ENCODE measurements around the gene NUCB1. TPM values are rescaled to one million over a fixed set of nuclear protein-coding genes. Genes with fewer than 3 reads are reported as not detected.
A peak's percentile ranks its signal among the peaks of the same experiment; 100 is the strongest.

Gene NUCB1
- total and polyA plus RNA-seq, 9 of the 15 experiments (the other 6 are each of a cell fraction or from before 2014, with no cell fraction given) = 3.1 to 153 (median 71.7) TPM

DNA sequence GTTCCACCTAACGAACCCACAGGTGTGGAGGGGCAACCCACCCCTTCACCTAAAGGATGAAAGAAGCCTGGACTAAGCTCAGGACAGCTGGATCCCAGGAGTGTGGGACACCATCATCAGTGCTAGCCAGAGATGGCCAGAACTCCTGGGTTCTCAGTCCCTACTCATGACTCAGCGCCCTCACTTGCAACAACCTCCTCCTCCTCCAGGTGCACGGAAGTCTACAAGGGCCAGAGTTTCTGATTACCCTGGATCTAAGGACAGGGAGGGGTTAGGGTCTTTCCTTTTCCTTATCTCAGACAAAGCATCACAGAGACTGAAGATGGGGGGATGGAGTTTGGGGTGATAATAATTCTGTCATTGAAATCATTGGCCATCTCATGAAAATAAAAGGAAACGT is 9.6 kb upstream of the NUCB1 start (continued):
- no peak for TF ChIP-seq RREB1 (CRISPR knock-in tag; IDR thresholded peaks at IDR 0.05)
- peak; percentile 53; the same call in 1 of the 2 replicates for TF ChIP-seq SMARCE1 (IDR thresholded peaks at IDR 0.05)
- TF ChIP-seq NFATC3 (IDR thresholded peaks at IDR 0.05) = no peak
- peak; percentile 48; the same call in 1 of the 2 replicates for TF ChIP-seq SMARCA4 (IDR thresholded peaks at IDR 0.05)
- no peak for TF ChIP-seq ZNF121 (CRISPR knock-in tag; conservative IDR thresholded peaks at IDR 0.05)
- no peak for TF ChIP-seq SMAD3 (CRISPR knock-in tag; conservative IDR thresholded peaks at IDR 0.05)
- no peak for TF ChIP-seq ZC3H11A (IDR thresholded peaks at IDR 0.05; ENCODE audit: low read depth, low read length)
